D341Med (cell line): ENCODE measurements around the gene SLC19A1.

Experiments
- DNase-seq: peaks from one replicate; pipeline ENCODE4 v3.0.0; 2012; ENCODE audit warnings: low spot score

The SLC19A1 gene

DNA sequence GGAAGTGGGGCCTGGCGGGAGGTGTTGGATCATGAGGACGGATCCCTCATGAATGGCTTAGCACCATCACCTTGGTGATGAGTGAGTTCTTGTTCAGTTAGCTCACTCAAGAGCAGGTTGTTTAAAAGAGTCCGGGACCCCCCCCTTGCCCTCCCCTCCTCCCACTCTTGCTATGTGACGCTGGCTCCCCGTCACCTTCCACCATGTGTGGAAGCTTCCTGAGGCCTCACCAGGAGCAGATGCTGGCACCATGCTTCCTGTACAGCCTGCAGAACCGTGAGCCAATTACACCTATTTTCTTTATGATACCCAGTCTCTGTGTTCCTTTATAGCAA is 3.0 kb upstream of the SLC19A1 start:
- no peak for DNase-seq

DNA sequence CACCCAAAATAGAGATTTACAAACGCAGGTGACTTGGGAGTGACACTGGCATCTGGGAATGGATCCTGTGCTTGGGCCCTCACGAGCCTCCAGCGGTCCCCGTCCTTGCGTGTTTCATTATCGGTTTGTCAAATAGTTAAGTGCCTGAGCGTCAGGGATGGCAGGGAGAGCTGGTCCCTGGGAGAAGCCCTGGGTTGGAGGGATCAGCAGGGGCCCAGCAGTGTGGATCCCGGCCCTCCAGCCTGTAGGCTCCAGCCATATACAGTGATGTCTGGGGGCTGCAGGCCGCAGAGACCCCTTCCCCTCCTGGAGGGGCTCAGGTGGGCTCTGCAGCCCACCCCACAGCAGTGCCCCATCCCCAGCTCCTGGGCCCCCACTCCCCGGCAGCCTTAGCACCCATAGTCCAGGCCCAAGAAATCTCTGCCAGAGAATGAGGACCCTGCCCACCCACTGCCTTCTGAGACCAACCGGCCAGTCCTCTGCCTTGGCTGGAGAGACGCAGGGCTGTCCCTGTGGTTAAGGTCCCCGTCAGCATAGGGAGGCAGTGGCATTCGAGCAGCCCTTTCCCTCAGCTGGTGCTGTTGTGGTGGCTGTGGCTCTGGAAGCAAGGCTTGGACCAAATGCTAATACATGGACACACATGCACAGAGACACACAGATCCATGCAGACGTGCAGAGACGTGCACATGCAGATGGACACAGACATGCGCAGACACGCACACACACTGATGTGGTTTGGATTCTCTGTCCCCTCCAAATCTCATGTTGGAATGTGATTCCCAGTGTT is 2.4 kb upstream of the SLC19A1 start:
- peak; percentile 18 for DNase-seq

DNA sequence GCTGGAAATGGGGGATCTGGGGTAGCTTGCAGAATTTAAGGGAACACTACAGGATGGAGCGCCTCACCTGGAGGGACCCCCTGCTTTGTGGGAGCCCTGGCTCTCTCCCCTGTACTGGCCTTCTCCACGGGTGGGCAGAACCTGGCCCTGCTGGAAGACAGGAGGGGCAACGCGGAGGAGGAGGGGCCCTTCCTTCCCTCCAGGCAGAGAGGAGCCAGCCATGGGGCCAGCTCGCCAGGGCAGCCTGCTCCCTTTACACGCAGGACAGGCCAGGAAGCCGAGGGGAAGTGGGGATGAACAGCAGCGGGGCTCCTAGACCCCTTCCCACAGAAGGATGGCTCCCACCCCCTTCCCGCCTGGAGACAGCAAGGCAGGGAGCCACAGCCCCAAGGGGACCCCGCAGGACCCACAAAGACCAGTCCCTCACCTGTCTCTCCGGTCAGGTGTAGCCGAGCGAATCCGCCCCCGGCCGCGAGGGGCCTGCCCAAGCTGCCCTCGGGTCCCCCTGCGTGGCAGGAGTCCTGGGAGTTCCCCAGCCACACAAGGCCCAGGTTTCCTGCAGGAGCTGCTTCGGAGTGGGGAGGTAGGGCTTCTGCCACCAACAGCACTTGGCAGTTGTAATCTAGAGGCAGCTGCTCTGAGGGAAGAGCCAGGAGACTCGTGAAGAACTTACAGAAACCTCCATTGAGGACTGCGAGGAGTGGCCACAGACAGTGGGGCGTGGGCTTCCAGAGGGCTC is 1.6 kb upstream of the SLC19A1 start:
- DNase-seq, result peak; percentile 34

DNA sequence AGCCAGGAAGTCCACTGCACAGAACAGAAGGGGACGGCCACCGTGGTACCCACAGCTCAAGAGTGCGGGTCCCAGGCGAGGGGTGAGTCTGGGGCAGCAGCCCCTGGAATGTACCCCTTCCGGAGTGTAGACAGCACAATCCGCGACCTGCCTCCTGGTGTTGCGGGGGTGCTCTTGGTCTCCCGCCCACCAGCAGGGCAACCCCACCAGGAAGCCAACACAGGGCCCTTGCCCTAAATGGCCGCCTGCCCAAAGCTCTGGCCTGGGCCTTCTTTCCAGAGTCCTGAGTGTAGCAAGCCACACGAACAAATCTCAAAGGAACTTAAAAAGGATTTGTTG is 1.1 kb upstream of the SLC19A1 start:
- DNase-seq, result peak; percentile 25

DNA sequence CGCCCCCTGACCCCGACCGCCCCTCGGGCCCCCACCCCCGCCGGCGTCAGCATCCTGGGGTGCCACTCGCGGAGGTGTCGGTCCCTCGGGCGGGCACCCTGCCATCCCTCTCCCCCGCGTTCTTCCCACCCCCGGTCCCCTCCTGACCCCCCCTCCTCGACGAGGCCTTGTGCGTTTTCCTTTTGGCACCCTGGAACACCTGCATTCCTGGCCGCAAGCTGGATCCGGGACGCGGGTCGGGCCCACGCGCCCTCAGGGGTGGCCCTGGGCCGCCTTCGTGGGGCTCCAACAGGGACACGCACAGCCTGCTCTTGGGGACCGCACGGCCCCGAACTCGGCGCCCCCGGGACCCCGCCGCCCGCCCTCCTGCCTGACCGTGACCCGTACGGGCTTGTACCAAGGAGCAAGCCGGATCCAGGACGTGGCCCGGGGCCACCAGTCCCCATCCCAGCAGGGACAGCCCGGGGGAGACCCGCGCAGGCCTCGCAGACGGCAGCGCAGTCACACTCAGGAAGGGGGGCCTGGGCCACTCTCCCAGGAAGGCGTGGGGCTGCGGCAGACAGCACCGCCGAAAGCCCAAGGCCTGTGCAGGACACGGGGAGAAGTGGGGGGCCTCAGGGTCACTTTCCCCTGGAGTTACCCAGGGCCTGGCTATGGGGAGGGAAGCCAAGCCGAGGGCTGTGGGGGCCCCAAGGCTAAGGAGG is 579 bp upstream of the SLC19A1 start:
- no peak for DNase-seq

DNA sequence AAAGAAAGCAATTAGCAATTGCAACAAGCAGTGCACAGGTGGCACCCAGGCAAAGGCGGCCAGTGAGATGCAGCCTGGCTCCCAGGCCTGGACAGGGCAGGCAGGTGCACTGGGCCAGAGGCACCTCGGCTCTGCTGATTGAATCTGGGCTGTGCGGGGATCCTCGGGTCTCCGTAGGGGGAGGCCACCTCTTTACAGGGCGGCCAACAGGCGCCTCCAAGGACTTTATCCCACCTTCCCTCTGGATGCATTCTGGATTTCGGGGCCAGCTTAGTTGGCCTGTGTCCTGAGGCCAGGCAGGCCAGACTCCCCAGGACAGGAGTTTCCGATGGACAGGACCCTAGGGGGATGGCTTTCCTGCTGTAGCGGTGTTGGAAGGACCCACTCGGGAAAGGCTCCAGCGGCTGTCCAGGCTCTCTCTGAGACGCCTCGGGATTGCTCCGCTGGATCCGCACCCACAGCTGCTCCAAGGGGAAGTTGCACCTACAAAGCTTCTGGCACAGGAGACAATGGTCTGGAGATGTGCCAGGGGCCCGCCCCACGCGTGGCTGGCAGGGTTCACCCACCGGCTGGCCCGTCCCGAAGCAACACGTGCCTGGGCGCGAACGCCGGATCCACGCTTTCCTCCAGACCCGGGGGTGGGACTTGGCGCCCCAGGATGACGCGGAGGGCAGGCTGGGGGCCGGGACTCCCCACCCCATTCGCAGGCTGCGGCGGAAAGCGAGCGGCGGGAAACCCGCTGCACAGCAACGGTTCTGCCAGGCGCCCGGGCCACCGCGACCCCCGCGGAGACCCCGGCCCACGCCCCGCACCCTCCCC is 810 bp downstream of the SLC19A1 start:
- peak; percentile 92 for DNase-seq

DNA sequence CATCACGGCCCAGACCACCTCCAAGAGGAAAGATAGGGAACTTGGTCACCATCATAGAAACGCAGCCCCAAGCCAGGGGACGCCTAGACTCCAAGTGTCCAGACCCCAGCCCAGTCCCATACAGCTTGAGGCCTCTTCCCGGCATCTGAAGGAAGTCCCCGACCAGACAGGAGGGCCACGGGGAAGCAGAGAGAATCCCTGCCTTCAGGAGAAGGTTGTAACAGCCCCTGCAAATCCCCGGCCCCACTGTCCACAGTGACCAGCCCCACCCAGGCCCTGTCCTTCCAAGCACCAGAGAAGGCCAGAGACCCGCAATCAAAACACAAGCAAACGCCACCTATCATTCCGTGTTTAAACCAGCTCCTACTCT is 1.7 kb downstream of the SLC19A1 start:
- no peak for DNase-seq

DNA sequence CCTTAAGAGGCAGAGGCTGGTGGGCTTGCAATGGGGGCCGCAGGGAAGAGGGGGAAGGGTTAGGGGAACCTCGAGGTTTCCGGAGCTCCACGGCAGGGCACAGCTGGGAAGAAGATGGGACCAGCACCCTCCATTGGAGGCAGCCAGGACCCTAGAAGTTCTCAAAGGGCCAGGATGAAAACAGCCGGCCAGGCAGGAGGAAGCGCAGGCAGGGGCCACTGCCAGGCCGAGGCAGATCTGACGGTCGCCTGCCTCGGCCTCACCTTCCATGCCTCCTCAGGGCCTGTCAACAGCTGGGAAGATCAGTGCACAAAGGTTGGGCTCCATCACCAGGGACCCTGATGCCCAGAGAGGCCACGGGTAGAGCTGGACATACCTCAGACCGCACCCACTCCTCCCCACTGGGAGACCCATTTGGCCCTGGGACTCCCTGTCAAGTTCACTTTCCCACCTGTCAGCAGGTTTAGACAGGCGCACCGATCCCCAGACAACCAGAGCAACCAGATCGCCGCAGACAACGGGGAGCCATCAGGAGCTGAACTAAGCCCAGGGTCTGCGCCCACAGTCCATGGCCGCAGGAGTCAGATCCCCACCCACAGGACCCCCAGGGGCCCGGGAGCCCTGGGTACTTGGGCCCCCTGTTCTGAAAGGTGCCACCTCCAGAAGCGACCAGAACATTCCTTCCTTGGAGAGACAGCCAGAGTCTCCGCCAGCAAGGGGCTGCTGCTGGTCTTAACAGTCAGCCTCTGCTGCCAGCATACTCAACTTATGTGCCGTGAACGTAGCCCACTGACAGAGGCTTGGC is 2.2 kb downstream of the SLC19A1 start:
- DNase-seq, result peak; percentile 22

DNA sequence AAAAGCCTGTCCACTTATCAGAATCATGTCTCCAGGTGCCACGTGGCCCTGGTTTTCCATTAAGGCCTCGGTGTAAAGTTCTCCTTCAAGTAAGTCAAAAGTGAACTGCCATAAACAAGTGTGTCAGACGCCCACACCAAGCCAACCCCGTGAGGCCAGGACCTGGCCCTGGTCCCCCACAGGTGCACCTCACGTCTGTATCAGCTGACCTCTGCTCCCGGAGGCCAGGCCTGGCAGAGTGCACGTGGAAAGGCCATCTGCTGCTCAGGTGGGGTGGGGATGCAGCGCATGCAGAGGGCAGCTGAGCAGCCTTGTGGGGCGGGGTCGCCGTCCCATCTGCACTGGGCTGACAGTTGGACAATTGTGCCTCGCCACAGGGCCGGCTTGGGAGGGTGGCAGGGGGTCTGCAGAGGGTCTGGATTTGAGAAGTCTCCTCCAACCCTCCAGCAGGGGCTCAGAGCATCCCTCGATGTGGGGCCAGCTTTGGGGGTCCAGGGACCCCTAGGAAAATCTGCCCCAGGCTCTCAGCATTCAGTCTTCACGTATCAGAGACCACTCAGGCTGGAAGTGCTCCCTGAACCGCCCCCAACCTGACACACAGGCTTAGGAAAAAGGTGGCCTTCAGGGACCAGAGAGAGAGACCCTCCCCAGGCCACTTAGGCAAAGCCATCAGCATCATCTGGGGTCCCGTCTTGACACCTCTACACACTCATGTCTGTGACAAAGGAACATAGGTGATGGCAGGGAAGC is 3.0 kb downstream of the SLC19A1 start:
- peak; percentile 20 for DNase-seq

DNA sequence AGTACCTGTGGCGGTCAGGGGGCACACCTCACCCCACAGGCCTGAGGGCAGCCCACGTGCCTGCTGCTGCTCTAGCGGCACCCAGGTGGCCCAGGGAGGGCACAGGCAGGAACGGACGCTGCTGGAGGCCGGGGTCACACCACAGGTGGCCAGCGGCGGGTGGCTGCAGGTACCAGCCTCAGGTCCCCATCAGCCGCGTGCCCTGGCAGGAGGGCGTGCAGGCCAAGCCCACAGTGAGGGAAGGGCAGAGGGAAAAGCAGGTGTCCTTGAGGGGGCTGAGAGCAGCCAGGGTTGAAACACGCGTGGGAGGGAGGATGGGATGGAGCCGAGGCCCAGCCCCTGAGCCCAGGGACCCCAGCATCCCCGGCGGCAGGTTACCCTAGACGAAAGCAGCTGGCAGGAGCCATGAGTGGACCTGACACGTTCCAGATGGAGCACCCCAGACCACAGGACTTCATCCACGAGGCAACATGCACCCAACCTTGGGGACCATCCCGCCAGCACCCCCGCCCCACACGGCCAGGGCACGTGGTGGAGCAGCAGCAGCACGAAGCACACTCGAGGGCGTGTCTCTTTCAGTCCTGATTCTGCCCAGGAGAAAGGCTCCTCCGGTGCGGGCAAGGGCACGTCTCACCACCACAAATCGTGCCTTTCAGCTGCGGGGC is 3.7 kb downstream of the SLC19A1 start:
- peak; percentile 15 for DNase-seq

DNA sequence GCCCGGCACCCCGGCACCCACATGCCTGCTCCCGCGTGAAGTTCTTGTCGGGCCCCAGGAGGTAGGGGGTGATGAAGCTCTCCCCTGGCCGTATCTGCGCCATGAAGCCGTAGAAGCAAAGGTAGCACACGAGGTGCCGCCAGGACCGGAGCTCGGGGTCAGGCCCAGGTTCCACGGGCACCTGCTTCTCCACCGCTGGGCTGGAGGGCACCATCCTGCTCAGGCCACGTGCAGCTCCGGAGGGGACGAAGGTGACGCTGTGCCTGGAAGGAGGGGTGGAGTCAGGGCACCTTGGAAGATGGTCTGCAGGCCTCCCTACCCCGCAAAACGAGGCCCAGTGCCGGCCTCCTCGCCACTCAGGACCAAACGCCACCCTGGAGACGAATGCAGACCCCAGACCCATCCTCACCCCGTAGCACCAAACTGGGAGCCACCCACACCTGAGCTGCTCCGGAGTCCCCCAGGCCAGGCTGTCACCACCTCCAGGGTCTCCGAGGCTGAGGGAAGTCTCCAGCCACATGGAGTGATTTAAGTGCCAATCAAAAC is 4.4 kb downstream of the SLC19A1 start:
- no peak for DNase-seq

DNA sequence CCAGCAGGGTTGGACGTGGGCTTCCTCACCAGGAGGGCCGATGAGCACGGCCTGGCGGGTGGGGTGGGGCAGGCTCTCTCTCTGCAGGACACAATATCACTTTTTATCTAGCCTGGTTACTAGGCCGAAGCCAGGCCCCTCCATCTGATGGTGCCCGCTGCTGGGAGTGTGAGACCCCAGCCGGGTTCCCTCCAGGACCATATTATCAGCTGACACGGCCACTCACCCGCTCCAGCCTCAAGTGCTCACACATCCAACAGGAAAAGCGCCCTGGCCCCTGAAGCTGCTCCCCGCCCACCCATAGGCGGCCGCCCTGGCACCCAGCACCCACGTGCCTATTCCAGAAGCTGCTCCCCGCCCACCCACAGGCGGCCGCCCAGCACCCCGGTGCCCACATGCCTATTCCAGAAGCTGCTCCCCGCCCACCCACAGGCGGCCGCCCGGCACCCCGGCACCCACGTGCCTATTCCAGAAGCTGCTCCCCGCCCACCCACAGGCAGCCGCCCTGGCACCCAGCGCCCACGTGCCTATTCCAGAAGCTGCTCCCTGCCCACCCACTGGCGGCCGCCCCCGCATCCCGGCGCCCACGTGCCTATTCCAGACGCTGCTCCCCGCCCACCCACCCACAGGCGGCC is 5.0 kb downstream of the SLC19A1 start:
- no peak for DNase-seq

DNA sequence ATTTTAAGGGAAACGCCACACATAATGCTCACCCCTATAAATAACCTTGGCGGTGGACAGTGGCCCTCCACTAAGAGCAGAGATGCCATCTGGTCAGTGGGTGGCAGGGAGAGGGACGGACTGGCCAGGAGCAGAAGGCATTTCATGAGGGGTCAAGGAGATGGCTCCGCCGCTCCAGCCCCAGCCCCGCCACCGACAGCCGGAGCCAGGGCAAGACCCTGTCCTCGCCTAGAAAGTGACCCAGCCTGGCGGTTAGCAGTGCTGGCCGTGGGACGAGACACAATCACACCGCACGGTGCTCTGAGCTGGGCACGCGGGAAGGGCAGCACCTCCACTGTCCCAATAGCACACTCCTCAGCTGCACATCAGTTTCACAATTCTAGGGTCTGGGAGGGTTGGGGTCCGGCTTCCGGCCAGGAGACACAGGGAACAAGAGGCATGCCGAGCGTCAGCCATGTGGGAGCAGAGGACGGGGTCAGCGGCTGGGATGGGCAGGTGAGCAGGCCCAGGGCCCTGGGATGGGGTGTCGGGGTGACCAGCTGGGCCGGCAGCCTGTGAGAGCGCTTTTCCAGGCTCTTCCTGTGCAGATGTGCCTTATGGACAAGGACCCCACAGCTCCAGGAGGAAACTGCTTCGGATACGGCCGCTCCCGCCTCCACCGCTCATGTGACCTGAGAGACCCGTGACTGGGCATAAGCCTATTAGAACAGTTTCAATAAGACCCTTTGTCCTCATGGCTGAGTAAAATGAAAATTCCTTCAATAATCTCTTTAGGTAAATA is 5.7 kb downstream of the SLC19A1 start:
- no peak for DNase-seq

DNA sequence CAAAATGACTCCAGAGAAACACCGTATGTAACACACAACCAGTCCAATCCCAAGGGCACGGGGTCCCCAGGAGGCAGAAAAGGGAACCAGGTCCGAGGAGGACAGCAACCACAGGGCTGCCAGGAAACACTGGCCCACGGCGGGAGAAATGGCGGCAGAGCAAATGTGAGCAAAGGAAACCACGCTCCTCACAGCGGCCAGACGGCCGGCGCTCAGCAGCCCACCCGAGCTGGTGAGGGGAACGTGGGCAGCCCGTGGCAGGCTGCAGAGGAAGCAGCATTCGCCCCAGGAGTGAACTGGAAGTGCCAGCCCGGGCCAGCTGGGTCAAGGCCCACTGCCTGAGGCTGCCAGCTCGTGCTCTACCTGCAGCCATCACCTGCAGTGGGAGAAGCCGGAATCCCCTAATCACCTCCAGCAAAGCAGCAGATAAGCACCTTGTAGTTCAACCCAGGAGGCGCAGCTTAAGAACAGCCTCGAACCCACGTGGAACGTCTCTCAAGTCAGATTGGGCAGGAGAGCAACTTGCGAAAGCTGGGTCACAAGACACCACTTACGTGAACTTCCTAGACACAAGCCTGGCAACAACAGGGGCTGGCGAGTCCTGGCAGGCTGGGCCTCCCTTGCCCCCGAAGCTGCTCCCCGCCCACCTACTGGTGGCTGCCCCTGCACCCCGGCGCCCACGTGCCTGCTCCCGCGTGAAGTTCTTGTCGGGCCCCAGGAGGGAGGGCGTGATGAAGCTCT is 6.7 kb downstream of the SLC19A1 start:
- DNase-seq, result no peak

DNA sequence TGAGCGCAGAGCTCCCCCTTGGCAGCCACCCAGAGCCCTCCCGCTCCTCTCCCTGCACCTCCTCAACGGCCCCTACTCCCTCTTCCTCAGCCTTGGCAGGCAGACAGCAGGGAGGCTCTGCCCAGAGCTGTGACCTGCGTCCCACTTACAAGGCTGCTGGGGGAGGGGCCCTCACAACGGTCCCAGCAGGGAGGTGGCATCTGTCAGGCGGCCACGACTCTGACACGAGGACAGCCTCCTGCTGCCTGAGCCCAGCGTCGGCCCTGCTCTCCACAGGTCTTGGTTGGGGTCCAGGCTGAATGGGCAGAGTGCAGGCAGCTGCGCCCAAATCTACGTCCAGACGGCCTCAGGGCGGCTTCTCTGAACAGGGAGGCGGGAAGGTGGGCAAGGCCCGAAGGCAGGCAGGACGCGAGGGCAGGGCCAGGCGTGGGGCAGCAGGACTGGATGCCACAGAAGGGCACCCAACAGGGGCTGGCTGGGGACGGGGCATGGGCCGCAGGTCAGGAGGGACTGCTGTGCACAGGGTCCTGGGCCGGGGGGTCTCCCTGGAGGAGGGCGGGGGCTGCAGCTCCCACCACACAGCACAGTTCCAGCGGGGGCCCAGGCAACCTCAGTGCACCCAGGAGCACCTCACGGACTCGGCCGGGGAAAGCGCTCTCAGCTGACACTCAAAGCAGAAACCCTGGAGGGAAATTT is 7.5 kb downstream of the SLC19A1 start:
- no peak for DNase-seq

DNA sequence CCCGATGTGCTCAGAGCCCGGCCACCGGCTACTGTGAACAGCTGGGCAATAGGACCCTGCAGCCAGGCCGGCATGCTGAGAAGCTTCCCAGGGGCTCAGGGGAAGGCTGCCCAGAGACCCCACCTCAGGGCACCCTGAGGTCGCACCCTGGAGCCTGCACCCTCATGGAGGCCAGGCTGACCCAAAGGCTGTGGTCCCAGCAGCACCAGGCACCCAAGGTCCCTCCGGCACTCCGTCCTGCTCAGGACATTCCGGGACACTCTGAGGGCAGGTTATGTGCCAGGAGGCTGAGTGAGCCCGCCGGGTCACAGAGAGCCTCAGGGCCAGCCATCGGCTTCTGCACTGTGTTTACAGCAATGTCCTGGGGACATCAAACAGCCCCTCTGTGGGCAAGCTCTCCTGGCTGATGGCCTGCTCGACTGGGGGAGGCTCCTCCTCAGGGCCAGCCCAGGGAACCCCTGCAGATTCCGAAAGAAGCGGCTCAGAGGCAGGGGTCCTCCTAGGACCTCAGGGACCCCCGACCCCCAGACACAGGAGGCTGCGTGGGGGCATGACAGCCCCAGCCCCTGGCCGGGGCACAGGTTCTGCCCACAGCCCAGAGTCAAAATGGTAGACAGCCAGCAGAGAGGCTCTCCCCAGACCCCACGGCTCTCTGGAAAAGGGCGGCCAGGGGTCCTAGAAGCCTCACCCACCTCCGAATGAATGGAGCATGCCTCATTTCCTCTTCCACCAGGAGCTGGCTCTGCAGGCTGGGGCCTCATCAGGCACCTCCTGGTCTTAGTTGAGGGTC is 8.2 kb downstream of the SLC19A1 start:
- no peak for DNase-seq
